SK-N-SH treated with all-trans-retinoic acid at 6 μM for 48 hours (cell line): ENCODE results near the gene CLSTN2.

ENCODE experiments used
- CREB5 ChIP-seq: fragments of 250-450 bp; sonication (Bioruptor Pico); IDR thresholded peaks from 2 replicates; pipeline ENCODE4 v1.5.1; 2020; ENCODE audit warnings: low read depth, mild to moderate bottlenecking, moderate library complexity
- CSDC2 ChIP-seq: fragments of 250-450 bp; sonication (Bioruptor Pico); IDR thresholded peaks from 2 replicates; pipeline ENCODE4 v1.5.0; 2020; ENCODE audit warnings: mild to moderate bottlenecking, moderate library complexity
- PATZ1 ChIP-seq: fragments of 250-450 bp; sonication (Bioruptor Pico); IDR thresholded peaks from 2 replicates; pipeline ENCODE4 v1.8.0; 2020; ENCODE audit warnings: mild to moderate bottlenecking, moderate library complexity, borderline replicate concordance
- TCF4 ChIP-seq: fragments of 250-450 bp; sonication (Bioruptor Pico); IDR thresholded peaks from 2 replicates; pipeline ENCODE4 v1.8.0; 2021; ENCODE audit warnings: mild to moderate bottlenecking, moderate library complexity, borderline replicate concordance
- ZFP30 ChIP-seq: fragments of 450-650 bp; formaldehyde crosslinking; IDR thresholded peaks from 2 replicates; pipeline ENCODE4 v1.5.0; 2022; ENCODE audit warnings: mild to moderate bottlenecking, moderate library complexity
- ZNF565 ChIP-seq: fragments of 450-650 bp; formaldehyde crosslinking; conservative IDR thresholded peaks from 2 replicates; pipeline ENCODE4 v1.5.0; 2020; ENCODE audit warnings: low read depth, mild to moderate bottlenecking, moderate library complexity
- ZNF8 ChIP-seq: fragments of 450-650 bp; formaldehyde crosslinking; IDR thresholded peaks from 2 replicates; pipeline ENCODE4 v1.5.0; 2020; ENCODE audit warnings: mild to moderate bottlenecking, moderate library complexity
- TF ChIP-seq, protein P1 (sequence below): fragments of 250-450 bp; sonication (Bioruptor Pico); IDR thresholded peaks from 2 replicates; pipeline ENCODE4 v1.5.0; 2020; ENCODE audit warnings: mild to moderate bottlenecking, moderate library complexity

GRCh38 chr3:140455521-140456214 lies 520.7 kb downstream of the CLSTN2 start:
- TF ChIP-seq CSDC2 (CRISPR knock-in tag) = no peak
- no peak for TF ChIP-seq ZNF565 (CRISPR knock-in tag)
- no peak for TF ChIP-seq PATZ1 (CRISPR knock-in tag)
- TF ChIP-seq TCF4 (CRISPR knock-in tag) = no peak
- no peak for TF ChIP-seq ZFP30
- TF ChIP-seq, protein P1, sequence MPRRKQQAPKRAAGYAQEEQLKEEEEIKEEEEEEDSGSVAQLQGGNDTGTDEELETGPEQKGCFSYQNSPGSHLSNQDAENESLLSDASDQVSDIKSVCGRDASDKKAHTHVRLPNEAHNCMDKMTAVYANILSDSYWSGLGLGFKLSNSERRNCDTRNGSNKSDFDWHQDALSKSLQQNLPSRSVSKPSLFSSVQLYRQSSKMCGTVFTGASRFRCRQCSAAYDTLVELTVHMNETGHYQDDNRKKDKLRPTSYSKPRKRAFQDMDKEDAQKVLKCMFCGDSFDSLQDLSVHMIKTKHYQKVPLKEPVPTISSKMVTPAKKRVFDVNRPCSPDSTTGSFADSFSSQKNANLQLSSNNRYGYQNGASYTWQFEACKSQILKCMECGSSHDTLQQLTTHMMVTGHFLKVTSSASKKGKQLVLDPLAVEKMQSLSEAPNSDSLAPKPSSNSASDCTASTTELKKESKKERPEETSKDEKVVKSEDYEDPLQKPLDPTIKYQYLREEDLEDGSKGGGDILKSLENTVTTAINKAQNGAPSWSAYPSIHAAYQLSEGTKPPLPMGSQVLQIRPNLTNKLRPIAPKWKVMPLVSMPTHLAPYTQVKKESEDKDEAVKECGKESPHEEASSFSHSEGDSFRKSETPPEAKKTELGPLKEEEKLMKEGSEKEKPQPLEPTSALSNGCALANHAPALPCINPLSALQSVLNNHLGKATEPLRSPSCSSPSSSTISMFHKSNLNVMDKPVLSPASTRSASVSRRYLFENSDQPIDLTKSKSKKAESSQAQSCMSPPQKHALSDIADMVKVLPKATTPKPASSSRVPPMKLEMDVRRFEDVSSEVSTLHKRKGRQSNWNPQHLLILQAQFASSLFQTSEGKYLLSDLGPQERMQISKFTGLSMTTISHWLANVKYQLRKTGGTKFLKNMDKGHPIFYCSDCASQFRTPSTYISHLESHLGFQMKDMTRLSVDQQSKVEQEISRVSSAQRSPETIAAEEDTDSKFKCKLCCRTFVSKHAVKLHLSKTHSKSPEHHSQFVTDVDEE (CRISPR knock-in tag) = no peak
- TF ChIP-seq ZNF8 (CRISPR knock-in tag) = no peak
- no peak for TF ChIP-seq CREB5 (CRISPR knock-in tag)
